HCT116 (cell line): Measurements from ENCODE around the gene CDH26. TPM values are rescaled to one million over a fixed set of nuclear protein-coding genes. Genes with fewer than 3 reads are reported as not detected.

Experiments used
- ATAC-seq: fragments of 200-7000 bp; cut with Tn5 transposase; 2 replicates; pipeline ENCODE4 v1.9.1; 2020; ENCODE audit warnings: mild to moderate bottlenecking, moderate library complexity
- BruUV-seq: library from RNA; stranded (reverse); fragments of 400-500 nt; replicated peaks from 2 replicates; lab custom pipeline; 2021; lab: Mats Ljungman, UMichigan
- CTCF ChIA-PET: fragments of 300-600 bp; sonication (Branson Sonifier 250); formaldehyde crosslinking; loops from one replicate; lab custom pipeline; 2021; ENCODE audit warnings: antibody characterized with exemption; lab: Charles Lee
- POLR2A ChIA-PET: fragments of 300-600, 350-600 bp; sonication (Branson Sonifier 250); formaldehyde crosslinking; loops from one replicate; lab custom pipeline; 2021; ENCODE audit warnings: antibody characterized with exemption; lab: Charles Lee
- RAD21 ChIA-PET, 2 experiments: fragments of 300-600 bp; sonication (Branson Sonifier 250); formaldehyde crosslinking; loops; one replicate each; lab custom pipeline; 2023; ENCODE audit warnings: low total read pairs in 2 of 2; ENCODE audit not compliant: uncharacterized antibody in 2 of 2, unreplicated experiment in 2 of 2, low non-redundant PET in 1 of 2; lab: Charles Lee
- DNase-seq: peaks from one replicate; pipeline ENCODE4 v3.0.0-alpha.2; 2010; ENCODE audit warnings: low read depth, low spot score
- H2AFZ ChIP-seq: fragments of 200-600 bp; shearing (Covaris generic), sonication (generic); 2 replicates; pipeline ENCODE4 v1.6.1; 2017; ENCODE audit warnings: low read depth, mixed run types, mixed read lengths, antibody characterized with exemption, low read length; ENCODE audit not compliant: poor library complexity, severe bottlenecking
- H3K27ac ChIP-seq: 2 replicates; pipeline ENCODE4 v1.5.1; 2012; ENCODE audit warnings: low read depth, low read length
- H3K27me3 ChIP-seq: fragments of 200-600 bp; sonication (generic); 2 replicates; pipeline ENCODE4 v1.6.1; 2016; ENCODE audit warnings: mixed run types, low read length, mixed read lengths; ENCODE audit not compliant: insufficient read depth
- H3K36me3 ChIP-seq, 2 experiments: fragments of 200-500 bp in 1 of 2; fragments of 200-600 bp in 1 of 2; sonication (Bioruptor generic) in 1 of 2; sonication (generic) in 1 of 2; 2 replicates each; pipeline versions ENCODE4 v1.5.1 to v1.6.1; 2014 to 2016; ENCODE audit warnings: low read length in 2 of 2, inconsistent platforms in 1 of 2, mixed read lengths in 1 of 2, mixed run types in 1 of 2; ENCODE audit not compliant: insufficient read depth in 2 of 2, control insufficient read depth in 1 of 2
- H3K4me1 ChIP-seq, 2 experiments: fragments of 200-600 bp in 1 of 2; sonication (generic) in 1 of 2; 2 replicates each; pipeline versions ENCODE4 v1.5.1 to v1.6.1; 2012 to 2017; ENCODE audit warnings: low read length in 2 of 2, inconsistent platforms in 1 of 2, mild to moderate bottlenecking in 1 of 2, mixed read lengths in 1 of 2, mixed run types in 1 of 2, moderate library complexity in 1 of 2; ENCODE audit not compliant: insufficient read depth in 2 of 2, control insufficient read depth in 1 of 2
- H3K4me2 ChIP-seq: fragments of 200-600 bp; sonication (generic); 2 replicates; pipeline ENCODE4 v1.6.1; 2017; ENCODE audit warnings: mixed run types, low read length, mixed read lengths
- H3K4me3 ChIP-seq, 2 experiments: fragments of 200-600 bp in 1 of 2; sonication (generic) in 1 of 2; replicated peaks in 1 of 2; 2 replicates each; pipeline ENCODE4 v1.5.1; 2011 to 2016; ENCODE audit warnings: low read length in 2 of 2, control low read depth in 1 of 2, low read depth in 1 of 2, mild to moderate bottlenecking in 1 of 2, mixed read lengths in 1 of 2, mixed run types in 1 of 2
- H3K79me2 ChIP-seq: fragments of 200-600 bp; sonication (generic); 2 replicates; pipeline ENCODE4 v1.6.1; 2017; ENCODE audit warnings: mild to moderate bottlenecking, mixed run types, low read length, moderate library complexity, mixed read lengths; ENCODE audit not compliant: insufficient read depth
- H3K9ac ChIP-seq: fragments of 200-600 bp; sonication (generic); 2 replicates; pipeline ENCODE4 v1.6.1; 2016; ENCODE audit warnings: low read length, mixed read lengths
- H3K9me2 ChIP-seq: fragments of 200-600 bp; sonication (generic), shearing (Covaris generic); 2 replicates; pipeline ENCODE4 v1.6.1; 2017; ENCODE audit warnings: mixed run types, mild to moderate bottlenecking, moderate library complexity; ENCODE audit not compliant: insufficient read depth
- H3K9me3 ChIP-seq, 2 experiments: fragments of 200-500 bp in 1 of 2; fragments of 200-600 bp in 1 of 2; sonication (Bioruptor generic) in 1 of 2; sonication (generic) in 1 of 2; 2 replicates each; pipeline ENCODE4 v1.6.1; 2014 to 2017; ENCODE audit warnings: low read length in 2 of 2, mixed read lengths in 2 of 2, inconsistent platforms in 1 of 2, low read depth in 1 of 2, mild to moderate bottlenecking in 1 of 2, mixed run types in 1 of 2, moderate library complexity in 1 of 2; ENCODE audit not compliant: control insufficient read depth in 1 of 2, insufficient read depth in 1 of 2
- H4K20me1 ChIP-seq: fragments of 200-600 bp; sonication (generic), shearing (Covaris generic); 2 replicates; pipeline ENCODE4 v1.6.1; 2017; ENCODE audit warnings: mixed run types, mild to moderate bottlenecking, moderate library complexity; ENCODE audit not compliant: insufficient read depth
- CBX3 ChIP-seq: IDR thresholded peaks from 2 replicates; pipeline ENCODE4 v1.6.1; 2012; ENCODE audit warnings: low read depth
- CEBPB ChIP-seq: IDR thresholded peaks from 2 replicates; pipeline ENCODE4 v1.6.1; 2012; ENCODE audit warnings: low read depth
- EGR1 ChIP-seq: IDR thresholded peaks from 2 replicates; pipeline ENCODE4 v1.6.1; 2012; ENCODE audit warnings: low read depth
- POLR2AphosphoS5 ChIP-seq: IDR thresholded peaks from 2 replicates; pipeline ENCODE4 v1.6.1; 2011; ENCODE audit warnings: mild to moderate bottlenecking, low read depth, low read length, moderate library complexity
- REST ChIP-seq: IDR thresholded peaks from 2 replicates; pipeline ENCODE4 v1.6.1; 2012; ENCODE audit warnings: low read depth
- SRF ChIP-seq: IDR thresholded peaks from 2 replicates; pipeline ENCODE4 v1.6.1; 2012; ENCODE audit warnings: low read depth
- ZNF274 ChIP-seq: fragments of 200-500 bp; sonication (Bioruptor generic); IDR thresholded peaks from 2 replicates; pipeline ENCODE4 v1.6.1; 2014; ENCODE audit warnings: mild to moderate bottlenecking, low read depth, low read length, inconsistent platforms
- intact Hi-C: fragments of 100-400 bp; cut with micrococcal nuclease; formaldehyde crosslinking; loops from 2 replicates; pipeline ENCODE4 v1.10.0; 2022
- total RNA-seq: library from RNA; stranded (reverse); gene quantifications from one replicate; pipeline ENCODE4 v1.2.1, GENCODE V29; 2021; ENCODE audit not compliant: unreplicated experiment
- TF ChIP-seq, protein P1 (sequence below): IDR thresholded peaks from 2 replicates; pipeline ENCODE4 v1.6.1; 2012

The CDH26 gene
- total RNA-seq, 1 experiment from 2014 or later: 0.34 TPM

DNA sequence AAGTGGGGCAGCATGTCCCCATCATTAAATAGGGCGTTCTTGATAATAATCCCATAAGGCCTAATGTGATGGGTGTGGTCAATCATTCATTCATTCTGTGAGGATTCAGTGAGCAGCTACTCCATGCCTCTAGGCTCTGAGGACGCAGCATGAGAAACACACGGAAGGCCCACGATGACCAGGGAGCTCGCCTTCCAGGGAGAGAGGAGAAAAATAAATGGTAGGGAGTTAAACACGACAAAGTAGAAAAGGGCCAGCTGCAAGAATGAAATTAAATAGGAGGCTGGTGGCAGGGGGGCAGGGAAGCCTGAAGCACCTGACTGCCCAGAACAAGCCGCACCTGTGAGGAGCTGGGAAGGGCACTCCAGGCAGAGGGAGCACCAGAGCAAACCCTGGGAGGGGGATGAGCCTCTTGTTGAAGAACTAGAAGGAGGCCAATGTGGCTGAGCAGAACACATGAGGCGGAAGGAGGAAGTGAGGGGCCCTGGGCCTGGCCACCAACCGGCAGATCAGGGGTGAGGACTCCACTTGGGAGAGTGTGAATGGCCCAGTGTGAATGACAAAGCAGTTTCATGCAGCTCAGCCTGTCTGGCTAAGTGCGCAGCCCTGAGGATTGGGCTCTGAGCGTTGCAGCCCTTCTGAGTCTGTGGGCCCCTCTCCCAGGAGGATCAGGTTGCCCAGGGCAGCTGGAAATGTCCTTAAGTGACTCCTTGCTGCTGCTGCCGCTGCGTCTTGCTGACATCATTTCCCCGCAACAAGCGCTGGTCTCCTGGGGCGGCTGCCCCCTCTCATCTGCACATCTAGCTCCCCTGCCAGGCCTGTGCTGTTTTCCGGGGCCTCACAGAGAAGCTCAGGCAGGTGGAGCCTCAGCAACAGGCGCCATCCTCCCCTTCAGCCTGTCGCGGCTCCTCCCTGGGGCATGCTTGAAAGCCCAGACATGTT is 99.9 kb downstream of the CDH26 start:
- Histone ChIP-seq H3K27ac (no peak overlapping the region), H3K36me3 (no peaks in the 10 kb centered on the region), H3K27me3 (peaks cover 8% of the 10 kb centered on the region), H3K9ac (no peak overlapping the region), H3K9me3 (no peaks in the 10 kb centered on the region), H3K4me3 (no peak overlapping the region), H3K79me2 (no peaks in the 10 kb centered on the region), H4K20me1 (no peaks in the 10 kb centered on the region), H3K9me2 (no peaks in the 10 kb centered on the region), H3K4me1 (no peaks in the 10 kb centered on the region), H3K4me2 (no peak overlapping the region), H2AFZ (no peak overlapping the region)
- no peak for TF ChIP-seq REST
- TF ChIP-seq, protein P1, sequence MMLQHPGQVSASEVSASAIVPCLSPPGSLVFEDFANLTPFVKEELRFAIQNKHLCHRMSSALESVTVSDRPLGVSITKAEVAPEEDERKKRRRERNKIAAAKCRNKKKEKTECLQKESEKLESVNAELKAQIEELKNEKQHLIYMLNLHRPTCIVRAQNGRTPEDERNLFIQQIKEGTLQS: no peak
- no peak for TF ChIP-seq CBX3
- TF ChIP-seq POLR2AphosphoS5: no peak
- TF ChIP-seq ZNF274: no peak
- no peak for TF ChIP-seq SRF
- no peak for TF ChIP-seq EGR1
- no peak for TF ChIP-seq CEBPB
- intact Hi-C loops: loop anchor here (5.0 kb wide), 1 partner anchor 1839 kb away; no protein-coding TSS in a partner anchor
- no peak for DNase-seq
- POLR2A ChIA-PET: no interaction called here
- no TSS peak for BruUV-seq
- CTCF ChIA-PET: interaction anchor here (0.7 to 1.9 kb wide), 11 partner anchors 12 to 1838 kb away, joined by 3 to 18 read pairs (median 5); no protein-coding TSS in a partner anchor
- RAD21 ChIA-PET: interaction anchor here (0.9 kb wide), 2 partner anchors 153 to 1838 kb away, joined by 3 read pairs; no protein-coding TSS in a partner anchor
- no peak for ATAC-seq
